ENCODE measurements around the gene ADORA2A. TPM values are rescaled to one million over a fixed set of nuclear protein-coding genes. Genes with fewer than 3 reads are reported as not detected.

The ADORA2A gene
- total RNA-seq, 1 experiment from 2014 or later: 4.0 TPM

GRCh38 chr22:24426436-24426835 is 963 bp upstream of the ADORA2A start:
- no peaks in the 10 kb centered on the region; the same call in 1 of the 2 replicates for H3K4me1 ChIP-seq
- BruUV-seq (replicated peaks): no TSS peak
- H3K27me3 ChIP-seq (replicated peaks; ENCODE audit: control insufficient read depth, insufficient read depth, low read length): no peaks in the 10 kb centered on the region
- POLR2A ChIA-PET: no interaction called here
- H3K4me3 ChIP-seq (ENCODE audit: low read depth, low read length): no peak overlapping the region
- Mint-ChIP-seq H3K27me3 (ENCODE audit: insufficient read depth, unreplicated experiment) (no peaks in the 10 kb centered on the region), H3K4me1 (ENCODE audit: low read depth, unreplicated experiment) (peaks cover 13% of the 10 kb centered on the region), H3K9me3 (ENCODE audit: unreplicated experiment) (no peaks in the 10 kb centered on the region), H3K27ac (ENCODE audit: unreplicated experiment) (peak overlapping the region; percentile 48), H3K36me3 (ENCODE audit: insufficient read depth, unreplicated experiment) (peaks cover 50% of the 10 kb centered on the region), H3K4me3 (ENCODE audit: unreplicated experiment) (no peak overlapping the region)
- TF ChIP-seq, protein P1, sequence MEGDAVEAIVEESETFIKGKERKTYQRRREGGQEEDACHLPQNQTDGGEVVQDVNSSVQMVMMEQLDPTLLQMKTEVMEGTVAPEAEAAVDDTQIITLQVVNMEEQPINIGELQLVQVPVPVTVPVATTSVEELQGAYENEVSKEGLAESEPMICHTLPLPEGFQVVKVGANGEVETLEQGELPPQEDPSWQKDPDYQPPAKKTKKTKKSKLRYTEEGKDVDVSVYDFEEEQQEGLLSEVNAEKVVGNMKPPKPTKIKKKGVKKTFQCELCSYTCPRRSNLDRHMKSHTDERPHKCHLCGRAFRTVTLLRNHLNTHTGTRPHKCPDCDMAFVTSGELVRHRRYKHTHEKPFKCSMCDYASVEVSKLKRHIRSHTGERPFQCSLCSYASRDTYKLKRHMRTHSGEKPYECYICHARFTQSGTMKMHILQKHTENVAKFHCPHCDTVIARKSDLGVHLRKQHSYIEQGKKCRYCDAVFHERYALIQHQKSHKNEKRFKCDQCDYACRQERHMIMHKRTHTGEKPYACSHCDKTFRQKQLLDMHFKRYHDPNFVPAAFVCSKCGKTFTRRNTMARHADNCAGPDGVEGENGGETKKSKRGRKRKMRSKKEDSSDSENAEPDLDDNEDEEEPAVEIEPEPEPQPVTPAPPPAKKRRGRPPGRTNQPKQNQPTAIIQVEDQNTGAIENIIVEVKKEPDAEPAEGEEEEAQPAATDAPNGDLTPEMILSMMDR (IDR thresholded peaks at IDR 0.05; ENCODE audit: insufficient read depth in 1 of 2, low read depth in 1 of 2, low read length in 1 of 2, severe bottlenecking in 1 of 2, unreplicated experiment in 1 of 2): no peak
- H3K36me3 ChIP-seq (ENCODE audit: control insufficient read depth, insufficient read depth, low read length): no peaks in the 10 kb centered on the region
- intact Hi-C loops (cut with micrococcal nuclease; ENCODE audit: unreplicated experiment): no loop called here
- no peaks in the 10 kb centered on the region for H3K9me3 ChIP-seq
- no peak for DNase-seq
- CTCF ChIA-PET: no interaction called here

DNA sequence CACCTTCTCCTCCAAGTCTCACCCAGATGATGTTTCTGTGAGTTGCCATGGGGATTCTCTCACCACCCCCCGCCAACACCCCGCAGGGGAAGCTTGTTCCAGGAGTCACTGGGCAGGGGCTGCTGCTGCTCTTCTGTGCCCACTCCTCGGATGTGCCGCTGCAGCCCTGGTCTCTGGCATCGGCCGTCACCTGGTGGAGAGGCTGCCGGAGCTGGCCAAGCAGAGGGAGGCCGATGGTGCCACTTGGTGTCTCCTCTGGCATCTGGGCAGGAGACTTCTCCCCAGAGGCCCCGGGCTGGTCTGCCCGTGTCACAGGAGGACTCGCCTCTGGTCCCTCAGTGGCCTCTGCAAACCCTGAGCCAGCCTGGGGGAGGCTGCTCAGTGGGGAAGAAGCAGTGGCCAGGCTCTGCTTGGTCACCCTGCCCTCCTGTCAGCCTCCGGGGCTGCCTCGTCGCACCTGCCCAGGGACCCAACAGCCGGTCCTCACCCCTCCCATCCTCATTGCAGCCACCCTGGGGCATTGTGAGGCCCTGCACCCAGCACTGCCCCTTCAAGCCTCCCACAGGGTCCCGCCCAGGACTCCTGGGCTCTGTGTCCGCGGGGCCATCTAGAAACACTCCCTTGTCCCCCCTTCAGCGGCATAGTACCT is 424 bp upstream of the ADORA2A start:
- peak overlapping the region; percentile 48 for H3K27ac Mint-ChIP-seq (ENCODE audit: unreplicated experiment)
- Histone ChIP-seq H3K27me3 (replicated peaks; ENCODE audit: control insufficient read depth, insufficient read depth, low read length) (no peaks in the 10 kb centered on the region), H3K9me3 (no peaks in the 10 kb centered on the region), H3K36me3 (ENCODE audit: control insufficient read depth, insufficient read depth, low read length) (no peaks in the 10 kb centered on the region), H3K4me1 (no peaks in the 10 kb centered on the region; the same call in 1 of the 2 replicates), H3K4me3 (ENCODE audit: low read depth, low read length) (no peak overlapping the region)
- POLR2A ChIA-PET: no interaction called here
- DNase-seq: no peak
- peaks cover 13% of the 10 kb centered on the region for H3K4me1 Mint-ChIP-seq (ENCODE audit: low read depth, unreplicated experiment)
- H3K9me3 Mint-ChIP-seq (ENCODE audit: unreplicated experiment): no peaks in the 10 kb centered on the region
- H3K4me3 Mint-ChIP-seq (ENCODE audit: unreplicated experiment): no peak overlapping the region
- intact Hi-C loops (cut with micrococcal nuclease; ENCODE audit: unreplicated experiment): no loop called here
- BruUV-seq (replicated peaks): no TSS peak
- no peaks in the 10 kb centered on the region for H3K27me3 Mint-ChIP-seq (ENCODE audit: insufficient read depth, unreplicated experiment)
- peaks cover 46% of the 10 kb centered on the region for H3K36me3 Mint-ChIP-seq (ENCODE audit: insufficient read depth, unreplicated experiment)
- CTCF ChIA-PET: no interaction called here
- TF ChIP-seq, protein P1 (IDR thresholded peaks at IDR 0.05; ENCODE audit: insufficient read depth in 1 of 2, low read depth in 1 of 2, low read length in 1 of 2, severe bottlenecking in 1 of 2, unreplicated experiment in 1 of 2): no peak

- 0 out of 2 replicates have a peak, but pooled peaks cover 1% of the 10 kb centered on the region for H3K36me3 ChIP-seq (ENCODE audit: control insufficient read depth, insufficient read depth, low read length)
- H3K27me3 Mint-ChIP-seq (ENCODE audit: insufficient read depth, unreplicated experiment): no peaks in the 10 kb centered on the region
- ChIA-PET CTCF (no interaction called here), POLR2A (no interaction called here)
- no peaks in the 10 kb centered on the region for H3K27me3 ChIP-seq (replicated peaks; ENCODE audit: control insufficient read depth, insufficient read depth, low read length)
- no peaks in the 10 kb centered on the region for H3K9me3 Mint-ChIP-seq (ENCODE audit: unreplicated experiment)
- intact Hi-C loops (cut with micrococcal nuclease; ENCODE audit: unreplicated experiment): loop anchor here (2.0 kb wide), 1 partner anchor 74 kb away; no protein-coding TSS in a partner anchor
- H3K4me1 ChIP-seq: no peaks in the 10 kb centered on the region; the same call in 1 of the 2 replicates
- H3K4me3 Mint-ChIP-seq (ENCODE audit: unreplicated experiment): no peak overlapping the region
- H3K36me3 Mint-ChIP-seq (ENCODE audit: insufficient read depth, unreplicated experiment): peaks cover 44% of the 10 kb centered on the region
- no peaks in the 10 kb centered on the region for H3K9me3 ChIP-seq
- BruUV-seq (replicated peaks): no TSS peak
- no peak overlapping the region for H3K27ac Mint-ChIP-seq (ENCODE audit: unreplicated experiment)
- no peak for DNase-seq
- TF ChIP-seq, protein P1 (IDR thresholded peaks at IDR 0.05; ENCODE audit: insufficient read depth in 1 of 2, low read depth in 1 of 2, low read length in 1 of 2, severe bottlenecking in 1 of 2, unreplicated experiment in 1 of 2): no peak
- peaks cover 6% of the 10 kb centered on the region for H3K4me1 Mint-ChIP-seq (ENCODE audit: low read depth, unreplicated experiment)
- H3K4me3 ChIP-seq (ENCODE audit: low read depth, low read length): no peak overlapping the region
These were observed 1.5 kb downstream of the ADORA2A start for GRCh38 chr22:24428751-24429410.

All from Caco-2 (cell line).